Endodermal cell (in vitro differentiated cells): ENCODE measurements around the gene PRRC2A. TPM values are rescaled to one million over a fixed set of nuclear protein-coding genes. Genes with fewer than 3 reads are reported as not detected.

Experiments used
- DNase-seq: peaks from one replicate; pipeline ENCODE4 v3.0.0-alpha.2; 2017
- H3K27ac ChIP-seq: 2 replicates; pipeline ENCODE4 v1.5.1; 2013; ENCODE audit warnings: mild to moderate bottlenecking, low read depth, low read length, moderate library complexity
- H3K27me3 ChIP-seq: 2 replicates; pipeline ENCODE4 v1.6.1; 2013; ENCODE audit warnings: mild to moderate bottlenecking, low read length, moderate library complexity; ENCODE audit not compliant: insufficient read depth, control insufficient read depth, poor library complexity, severe bottlenecking
- H3K36me3 ChIP-seq: 2 replicates; pipeline ENCODE4 v1.7.0; 2013; ENCODE audit warnings: mild to moderate bottlenecking, low read length, moderate library complexity; ENCODE audit not compliant: control insufficient read depth, insufficient read depth
- H3K4me1 ChIP-seq: one replicate; pipeline ENCODE4 v1.7.0; 2013; ENCODE audit warnings: low read length; ENCODE audit not compliant: control insufficient read depth, insufficient read depth
- H3K4me3 ChIP-seq: 2 replicates; pipeline ENCODE4 v1.5.1; 2013; ENCODE audit warnings: mild to moderate bottlenecking, low read length, moderate library complexity
- H3K9ac ChIP-seq: 2 replicates; pipeline ENCODE4 v1.6.1; 2013; ENCODE audit warnings: mild to moderate bottlenecking, low read length, moderate library complexity; ENCODE audit not compliant: poor library complexity, severe bottlenecking; ENCODE audit errors: extremely low read depth
- H3K9me3 ChIP-seq: 2 replicates; pipeline ENCODE4 v1.6.1; 2013; ENCODE audit warnings: mild to moderate bottlenecking, low read length, moderate library complexity; ENCODE audit not compliant: control insufficient read depth
- H3K27ac Mint-ChIP-seq: 2 replicates; pipeline ENCODE4 v1.8.0; 2020; ENCODE audit warnings: mixed read lengths
- H3K27me3 Mint-ChIP-seq: 2 replicates; pipeline ENCODE4 v1.8.0; 2021; ENCODE audit warnings: mild to moderate bottlenecking, mixed read lengths; ENCODE audit not compliant: insufficient read depth
- H3K36me3 Mint-ChIP-seq: 2 replicates; pipeline ENCODE4 v1.8.0; 2020; ENCODE audit warnings: low read depth, mixed read lengths
- H3K4me1 Mint-ChIP-seq: 2 replicates; pipeline ENCODE4 v1.8.0; 2020; ENCODE audit warnings: mixed read lengths
- H3K4me3 Mint-ChIP-seq: 2 replicates; pipeline ENCODE4 v1.8.0; 2020; ENCODE audit warnings: mild to moderate bottlenecking, moderate library complexity, mixed read lengths
- H3K9me3 Mint-ChIP-seq: 2 replicates; pipeline ENCODE4 v1.8.0; 2020; ENCODE audit warnings: mild to moderate bottlenecking, mixed read lengths
- WGBS, 2 experiments: methylation state at CpG; one replicate each; pipeline versions ENCODE4 v1.1.5 to v1.1.7; 2013; ENCODE audit warnings: missing lambda C conversion rate in 2 of 2, mixed read lengths in 1 of 2; ENCODE audit not compliant: insufficient coverage in 1 of 2, insufficient read length in 1 of 2; 5-methylcytosine and 5-hydroxymethylcytosine counted together
- long read RNA-seq, 4 experiments: library from polyadenylated mRNA in 2 of 4; library from RNA in 1 of 4; library from capped mRNA in 1 of 4; stranded (forward) in 3 of 4; unstranded in 1 of 4; transcript quantifications; one replicate each; pipeline ENCODE4 v2.0.0, GENCODE V29; 2020 to 2021; ENCODE audit warnings: inconsistent platforms in 1 of 4
- polyA plus RNA-seq, 2 experiments: library from polyadenylated mRNA; stranded (reverse); fragments of 50-300 nt; gene quantifications; one replicate each; pipeline ENCODE4 v1.2.3, GENCODE V29; 2013
- total RNA-seq, 2 donors: library from RNA; stranded (reverse); fragmentation: NEBNext Ultra II Directional in 1 of 2; extraction: Animal tissue kit (Norgen Biotek cat#: 25700) in 1 of 2; gene quantifications; 2 replicates in 1 of 2; 3 replicates in 1 of 2; pipeline ENCODE4 v1.2.1, GENCODE V29; 2021
- TF ChIP-seq, protein P1 (sequence below): fragments of 200-600 bp; sonication (generic); conservative IDR thresholded peaks from 2 replicates; pipeline ENCODE4 v1.5.0; 2021; ENCODE audit warnings: antibody characterized with exemption, mild to moderate bottlenecking

The PRRC2A gene
- total RNA-seq = 100 to 1,000 TPM; 329 to 330 TPM
- 299 TPM for polyA plus RNA-seq (2013, experiment 1 of 2)
- 263 TPM for polyA plus RNA-seq (2013, experiment 2 of 2)
- long read RNA-seq, experiment 1, partial matches to known transcripts = 76 of 106 reads
- long read RNA-seq, experiment 1, other reads (novel, unspliced or antisense) = 29 of 106 reads
- long read RNA-seq, experiment 2, full-length matches to known transcripts = 21 of 145 reads
- long read RNA-seq, experiment 2, partial matches to known transcripts = 109 of 145 reads
- long read RNA-seq, experiment 2, other reads (novel, unspliced or antisense) = 15 of 145 reads
- long read RNA-seq, experiment 3, partial matches to known transcripts = 24 of 30 reads
- long read RNA-seq, experiment 3, other reads (novel, unspliced or antisense) = 6 of 30 reads
- long read RNA-seq, experiment 4, partial matches to known transcripts = 3 of 4 reads
- long read RNA-seq, experiment 4, other reads (novel, unspliced or antisense) = 1 of 4 reads

DNA sequence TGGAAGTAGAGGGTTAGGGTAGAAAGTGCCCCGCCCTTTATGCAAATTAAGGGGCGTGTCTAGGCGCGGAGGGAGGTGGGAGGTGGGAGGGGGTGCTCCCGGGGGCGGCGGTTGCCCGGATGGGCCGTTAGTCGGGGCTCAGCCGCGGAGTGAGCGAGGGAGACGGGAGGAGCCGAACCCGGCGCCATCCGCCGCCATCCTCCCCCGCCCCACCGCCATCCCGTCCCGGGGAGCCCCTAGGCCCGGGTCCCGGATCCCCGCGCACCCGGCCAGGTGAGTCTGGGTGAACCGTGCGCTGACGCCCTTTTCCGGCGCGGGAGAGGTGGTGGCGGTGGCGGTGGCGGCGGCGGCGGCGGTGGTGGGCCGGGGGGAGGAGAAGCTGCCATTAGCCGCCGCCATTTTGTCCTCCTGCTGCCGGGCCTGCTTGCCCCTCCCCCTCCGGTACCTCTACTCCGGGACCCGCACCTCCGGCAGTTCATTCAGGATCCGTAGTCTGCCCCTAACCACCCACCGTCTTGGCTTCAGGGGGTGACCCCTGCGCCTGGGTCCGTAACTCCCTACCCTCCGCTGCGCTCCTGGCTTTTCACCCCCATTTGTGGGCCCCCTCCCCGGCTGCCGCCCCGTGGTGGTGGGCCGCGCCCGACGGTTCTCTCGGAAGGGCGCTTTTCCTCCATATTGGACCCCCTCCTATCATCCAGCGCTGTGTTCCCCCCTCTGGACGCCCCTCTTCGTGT, at the start of gene PRRC2A:
TSS of gene PRRC2A (plus strand) at position 130 of the 734 bp plus-strand sequence. CDS start 2,075 bp downstream, outside the sequence.
- peaks cover 15% of the 10 kb centered on the region for H3K4me1 Mint-ChIP-seq
- 0 to 1% methylated on average over 12 to 65 of the region's 67 CpGs for WGBS, 2 experiments
- no peak for DNase-seq
- Histone ChIP-seq H3K9ac (peak within 1 kb of the TSS; percentile 99), H3K4me1 (no peaks in the 10 kb centered on the region), H3K36me3 (peaks cover 38% of the 10 kb centered on the region), H3K4me3 (peak within 1 kb of the TSS; percentile 99), H3K27ac (peak within 1 kb of the TSS; percentile 100), H3K27me3 (no peaks in the 10 kb centered on the region), H3K9me3 (no peaks in the 10 kb centered on the region)
- H3K9me3 Mint-ChIP-seq = no peaks in the 10 kb centered on the region
- peak within 1 kb of the TSS; percentile 99 for H3K27ac Mint-ChIP-seq
- H3K4me3 Mint-ChIP-seq = peak within 1 kb of the TSS; percentile 89
- H3K27me3 Mint-ChIP-seq = no peaks in the 10 kb centered on the region
- H3K36me3 Mint-ChIP-seq = peaks cover 43% of the 10 kb centered on the region
- TF ChIP-seq, protein P1, sequence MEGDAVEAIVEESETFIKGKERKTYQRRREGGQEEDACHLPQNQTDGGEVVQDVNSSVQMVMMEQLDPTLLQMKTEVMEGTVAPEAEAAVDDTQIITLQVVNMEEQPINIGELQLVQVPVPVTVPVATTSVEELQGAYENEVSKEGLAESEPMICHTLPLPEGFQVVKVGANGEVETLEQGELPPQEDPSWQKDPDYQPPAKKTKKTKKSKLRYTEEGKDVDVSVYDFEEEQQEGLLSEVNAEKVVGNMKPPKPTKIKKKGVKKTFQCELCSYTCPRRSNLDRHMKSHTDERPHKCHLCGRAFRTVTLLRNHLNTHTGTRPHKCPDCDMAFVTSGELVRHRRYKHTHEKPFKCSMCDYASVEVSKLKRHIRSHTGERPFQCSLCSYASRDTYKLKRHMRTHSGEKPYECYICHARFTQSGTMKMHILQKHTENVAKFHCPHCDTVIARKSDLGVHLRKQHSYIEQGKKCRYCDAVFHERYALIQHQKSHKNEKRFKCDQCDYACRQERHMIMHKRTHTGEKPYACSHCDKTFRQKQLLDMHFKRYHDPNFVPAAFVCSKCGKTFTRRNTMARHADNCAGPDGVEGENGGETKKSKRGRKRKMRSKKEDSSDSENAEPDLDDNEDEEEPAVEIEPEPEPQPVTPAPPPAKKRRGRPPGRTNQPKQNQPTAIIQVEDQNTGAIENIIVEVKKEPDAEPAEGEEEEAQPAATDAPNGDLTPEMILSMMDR = no peak

DNA sequence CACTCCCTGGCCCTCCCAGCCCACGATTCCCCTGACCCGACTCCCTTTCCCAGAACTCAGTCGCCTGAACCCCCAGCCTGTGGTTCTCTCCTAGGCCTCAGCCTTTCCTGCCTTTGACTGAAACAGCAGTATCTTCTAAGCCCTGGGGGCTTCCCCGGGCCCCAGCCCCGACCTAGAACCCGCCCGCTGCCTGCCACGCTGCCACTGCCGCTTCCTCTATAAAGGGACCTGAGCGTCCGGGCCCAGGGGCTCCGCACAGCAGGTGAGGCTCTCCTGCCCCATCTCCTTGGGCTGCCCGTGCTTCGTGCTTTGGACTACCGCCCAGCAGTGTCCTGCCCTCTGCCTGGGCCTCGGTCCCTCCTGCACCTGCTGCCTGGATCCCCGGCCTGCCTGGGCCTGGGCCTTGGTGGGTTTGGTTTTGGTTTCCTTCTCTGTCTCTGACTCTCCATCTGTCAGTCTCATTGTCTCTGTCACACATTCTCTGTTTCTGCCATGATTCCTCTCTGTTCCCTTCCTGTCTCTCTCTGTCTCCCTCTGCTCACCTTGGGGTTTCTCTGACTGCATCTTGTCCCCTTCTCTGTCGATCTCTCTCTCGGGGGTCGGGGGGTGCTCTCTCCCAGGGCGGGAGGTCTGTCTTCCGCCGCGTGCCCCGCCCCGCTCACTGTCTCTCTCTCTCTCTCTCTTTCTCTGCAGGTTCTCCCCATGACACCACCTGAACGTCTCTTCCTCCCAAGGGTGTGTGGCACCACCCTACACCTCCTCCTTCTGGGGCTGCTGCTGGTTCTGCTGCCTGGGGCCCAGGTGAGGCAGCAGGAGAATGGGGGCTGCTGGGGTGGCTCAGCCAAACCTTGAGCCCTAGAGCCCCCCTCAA, 48.2 kb upstream of the PRRC2A start, which contains the start of gene LTA:
TSS of gene LTA (plus strand) at position 249 of the 871 bp plus-strand sequence. CDS start at position 703, 454 bp downstream.
- Histone ChIP-seq H3K36me3 (no peaks in the 10 kb centered on the region), H3K9ac (no peak within 1 kb of the TSS), H3K27ac (no peak within 1 kb of the TSS), H3K27me3 (no peaks in the 10 kb centered on the region), H3K4me3 (no peak within 1 kb of the TSS), H3K9me3 (no peaks in the 10 kb centered on the region), H3K4me1 (peaks cover 6% of the 10 kb centered on the region)
- Mint-ChIP-seq H3K27me3 (peaks cover 26% of the 10 kb centered on the region), H3K4me1 (peaks cover 7% of the 10 kb centered on the region), H3K36me3 (no peaks in the 10 kb centered on the region), H3K4me3 (no peak within 1 kb of the TSS), H3K9me3 (no peaks in the 10 kb centered on the region), H3K27ac (no peak within 1 kb of the TSS)
- no peak for DNase-seq
- TF ChIP-seq, protein P1 = no peak
- whole genome bisulfite sequencing, 2 experiments = 93 to 97% methylated on average over 20 to 27 of the region's 27 CpGs
